Measurements from ENCODE around the gene D2HGDH.
"Not testable (repeated sequence)": the region's sequence is repeated elsewhere in the genome, so short reads cannot be mapped to it uniquely, and the experiment has no call there.

D2HGDH gene

DNA sequence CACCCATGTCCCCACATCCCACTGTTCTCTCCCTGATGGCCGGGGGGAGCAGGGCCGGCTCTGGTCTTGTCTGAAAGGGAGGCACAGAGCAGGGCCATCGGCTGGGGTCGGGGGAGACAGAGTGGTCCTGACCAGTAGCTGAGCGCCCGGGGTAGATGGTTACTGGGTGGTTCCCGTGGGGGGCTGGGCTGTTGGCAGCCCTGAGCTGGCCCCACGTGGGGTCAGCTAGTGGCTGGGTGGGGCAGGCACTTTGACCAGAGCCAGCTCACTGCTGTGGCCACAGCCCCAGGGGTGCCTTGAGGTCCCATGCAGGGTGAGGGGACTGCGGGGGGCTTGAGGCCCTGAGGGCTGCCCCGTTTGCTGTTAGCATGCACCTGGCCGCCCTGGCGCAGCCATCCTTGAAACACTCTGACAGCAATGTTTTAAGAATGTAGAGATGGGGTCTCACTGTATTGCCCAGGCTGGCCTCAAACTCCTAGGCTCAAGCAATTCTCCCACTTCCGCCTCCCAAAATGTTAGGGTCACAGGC, 62.2 kb downstream of the D2HGDH start:
- no peak for FAIRE-seq

- FAIRE-seq, result no peak
Measured at GRCh38 chr2:241797441-241798080, 63.1 kb downstream of the D2HGDH start.

DNA sequence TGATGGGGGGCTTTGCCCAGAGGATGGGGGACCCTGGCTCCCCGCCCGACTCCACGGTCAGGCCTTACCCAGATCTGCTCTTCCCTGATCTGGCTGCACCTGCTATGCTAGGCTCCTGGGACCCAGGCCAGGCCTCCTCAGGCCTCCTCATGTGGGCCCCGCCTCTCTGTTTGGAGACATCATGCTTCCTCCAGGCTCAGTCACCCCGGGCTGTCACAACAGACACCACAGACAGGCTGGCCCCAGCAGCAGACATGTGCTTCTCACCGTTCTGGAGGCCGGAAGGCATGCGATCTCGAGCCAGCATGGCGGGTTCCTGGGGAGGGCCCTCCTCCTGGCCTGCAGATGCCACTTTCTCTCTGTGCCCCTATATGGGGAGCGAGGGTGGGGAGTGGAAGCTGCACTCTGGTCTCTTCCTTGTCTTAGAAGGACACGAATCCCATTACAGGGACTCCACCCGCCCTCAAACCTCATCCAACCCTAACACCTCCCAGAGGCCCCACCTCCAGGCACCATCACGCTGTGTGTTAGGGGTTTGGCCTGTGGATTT, 63.7 kb downstream of the D2HGDH start:
- FAIRE-seq, result no peak

DNA sequence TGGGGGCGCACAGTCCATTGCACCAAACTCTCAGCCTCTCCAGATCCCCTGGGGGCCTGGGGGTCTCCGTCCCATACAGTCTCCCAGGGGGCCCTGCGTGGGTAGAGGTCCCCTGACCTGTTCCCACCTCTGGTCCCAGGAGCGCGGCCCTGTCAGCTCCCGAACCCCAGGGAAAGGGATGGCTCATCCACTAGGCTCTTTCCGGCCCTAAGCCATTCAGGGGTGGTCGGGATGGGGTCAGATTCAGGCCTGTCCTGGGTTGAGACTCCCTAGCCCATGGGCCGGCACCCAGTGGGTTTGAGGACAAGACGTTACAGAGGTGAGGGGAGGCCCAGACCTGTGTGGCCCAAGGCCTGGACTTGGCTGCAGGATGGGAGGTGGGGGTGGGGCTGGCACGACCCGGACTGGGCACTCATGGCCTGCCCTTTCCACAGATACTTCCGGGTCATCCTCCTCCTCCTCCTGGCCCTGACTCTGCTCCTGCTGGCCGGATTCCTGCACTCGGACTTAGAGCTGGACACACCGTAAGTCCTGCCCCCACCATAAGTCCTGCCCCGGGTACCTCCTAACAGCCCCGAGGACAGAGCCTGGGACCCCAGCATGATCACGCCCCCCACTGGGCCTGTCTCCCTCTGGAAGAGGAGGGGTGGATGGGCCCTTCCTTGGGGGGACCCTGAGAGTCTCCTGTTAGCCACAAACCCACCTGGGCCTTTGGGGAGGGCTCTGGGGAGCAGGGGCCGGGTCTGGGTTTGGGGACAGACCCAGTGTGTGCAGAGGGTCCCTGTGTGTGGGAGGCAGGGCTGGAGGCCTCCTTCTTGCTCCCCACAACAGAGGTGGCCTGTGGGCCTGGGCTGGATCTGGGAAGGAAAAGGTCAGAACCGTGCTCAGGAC, 64.4 kb downstream of the D2HGDH start:
- FAIRE-seq, result no peak

DNA sequence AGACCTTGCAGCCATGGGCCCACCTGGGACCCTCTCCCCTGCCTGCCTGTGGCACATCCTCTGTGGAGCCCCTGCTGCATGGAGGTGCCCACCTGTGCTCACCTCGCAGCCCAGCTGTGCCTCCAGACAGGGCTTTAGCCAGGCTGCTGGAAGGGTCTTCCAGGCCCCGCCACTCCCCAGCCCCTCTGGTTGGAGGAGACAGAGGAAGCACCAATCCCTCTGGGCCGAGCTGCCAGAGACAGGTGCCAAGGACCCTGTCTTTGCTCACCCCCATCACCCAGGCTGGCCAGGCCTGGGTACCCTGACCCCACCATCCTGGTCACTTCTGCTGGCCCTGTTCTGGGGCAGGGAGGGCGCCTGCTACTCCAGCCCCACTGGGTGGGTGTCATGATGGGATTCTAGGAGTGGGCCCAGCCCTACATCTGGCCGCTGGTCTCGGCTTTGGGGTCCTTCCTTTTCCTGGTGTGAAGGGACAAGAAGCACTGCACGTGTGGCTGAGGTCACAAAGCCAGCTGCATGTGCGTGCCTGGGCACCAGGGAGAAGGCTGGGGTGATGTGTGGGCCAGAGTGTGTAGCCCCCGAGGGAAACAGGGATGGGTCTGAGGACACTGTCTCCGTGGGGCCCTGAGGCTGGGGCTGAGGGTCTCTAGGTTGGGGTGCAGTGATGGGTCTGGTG, 65.2 kb downstream of the D2HGDH start:
- no peak for FAIRE-seq

DNA sequence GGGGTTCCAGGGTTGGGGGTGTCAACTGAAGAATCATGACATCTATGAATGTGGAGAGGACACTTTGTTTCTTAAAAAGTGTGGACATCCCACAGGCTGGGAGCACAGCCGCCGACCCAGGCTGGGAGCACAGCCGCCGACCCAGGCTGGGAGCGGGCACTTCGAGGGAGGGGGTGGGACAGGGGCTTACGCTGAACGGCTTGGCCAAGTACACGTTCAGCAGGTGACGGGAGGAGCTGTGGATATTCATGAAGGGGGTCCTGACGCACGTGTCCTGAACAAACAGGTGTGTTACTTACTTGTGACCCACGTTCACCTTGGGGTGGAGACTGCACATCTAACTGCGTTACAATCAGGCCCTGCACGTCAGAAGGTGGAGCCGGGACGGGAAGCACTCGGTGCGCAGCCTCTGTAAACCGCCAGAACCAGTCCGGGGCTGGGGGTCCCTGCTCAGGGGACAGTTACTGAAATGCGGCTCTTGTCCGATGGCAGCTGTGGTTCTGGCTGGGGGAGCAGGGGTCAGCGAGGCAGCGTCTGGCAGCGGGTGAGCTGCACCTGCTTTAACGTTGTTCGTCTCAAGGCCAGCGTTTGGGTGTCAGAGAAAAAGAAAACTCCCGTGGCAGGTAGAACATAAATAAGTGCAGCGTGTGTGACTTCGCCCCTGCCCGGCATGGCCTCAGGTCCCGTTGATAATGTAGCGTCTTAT, 65.9 kb downstream of the D2HGDH start:
- FAIRE-seq, result not testable (repeated sequence)

DNA sequence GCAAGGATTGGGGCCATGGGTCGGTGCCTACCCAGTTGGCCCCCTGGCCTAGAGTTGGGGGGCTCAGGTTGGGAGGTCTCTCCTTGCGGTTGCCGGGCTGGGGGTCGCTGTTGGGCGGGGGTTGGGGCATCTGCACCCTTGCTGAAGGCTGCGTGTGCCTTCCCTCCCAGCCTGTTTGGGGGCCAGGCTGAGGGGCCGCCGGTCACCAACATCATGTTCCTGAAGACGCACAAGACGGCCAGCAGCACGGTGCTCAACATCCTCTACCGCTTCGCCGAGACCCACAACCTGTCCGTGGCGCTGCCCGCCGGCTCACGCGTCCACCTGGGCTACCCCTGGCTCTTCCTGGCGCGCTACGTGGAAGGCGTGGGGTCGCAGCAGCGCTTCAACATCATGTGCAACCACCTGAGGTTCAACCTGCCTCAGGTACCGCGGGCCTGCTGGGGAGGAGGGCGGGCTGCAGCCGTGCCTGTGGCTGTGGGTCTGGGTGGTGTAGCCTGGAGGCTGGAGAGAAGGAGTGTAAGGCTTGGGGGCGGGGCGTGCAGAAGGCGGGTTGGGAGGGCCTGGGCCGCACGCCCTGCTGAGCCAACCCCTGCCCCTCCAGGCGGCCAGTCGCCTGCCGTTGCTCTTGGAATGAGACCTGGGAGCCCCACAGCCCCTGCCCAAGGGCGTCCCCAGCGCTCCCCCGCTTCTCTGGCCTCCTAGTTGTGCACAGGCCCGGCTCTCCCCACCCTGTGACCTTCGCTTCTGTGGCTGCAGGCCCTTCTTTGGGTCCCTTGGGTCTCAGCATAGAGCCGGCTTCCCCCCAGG, 67.4 kb downstream of the D2HGDH start:
- FAIRE-seq, result no peak

- FAIRE-seq, result no peak
Measured at GRCh38 chr2:241802421-241803318, 68.2 kb downstream of the D2HGDH start.

- no peak for FAIRE-seq
Measured at GRCh38 chr2:241803387-241804325, 69.2 kb downstream of the D2HGDH start.

- FAIRE-seq, result no peak
Measured at GRCh38 chr2:241804326-241805229, 70.1 kb downstream of the D2HGDH start.

DNA sequence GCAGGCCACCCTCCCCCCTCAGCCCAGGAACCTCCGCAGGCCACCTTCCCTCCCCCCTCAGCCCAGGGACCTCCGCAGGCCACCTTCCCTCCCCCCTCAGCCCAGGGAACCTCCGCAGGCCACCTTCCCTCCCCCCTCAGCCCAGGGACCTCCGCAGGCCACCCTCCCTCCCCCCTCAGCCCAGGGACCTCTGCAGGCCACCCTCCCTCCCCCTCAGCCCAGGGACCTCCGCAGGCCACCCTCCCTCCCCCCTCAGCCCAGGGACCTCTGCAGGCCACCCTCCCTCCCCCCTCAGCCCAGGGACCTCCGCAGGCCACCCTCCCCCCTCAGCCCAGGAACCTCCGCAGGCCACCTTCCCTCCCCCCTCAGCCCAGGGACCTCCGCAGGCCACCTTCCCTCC, 71.8 kb downstream of the D2HGDH start:
- FAIRE-seq, result not testable (repeated sequence)

DNA sequence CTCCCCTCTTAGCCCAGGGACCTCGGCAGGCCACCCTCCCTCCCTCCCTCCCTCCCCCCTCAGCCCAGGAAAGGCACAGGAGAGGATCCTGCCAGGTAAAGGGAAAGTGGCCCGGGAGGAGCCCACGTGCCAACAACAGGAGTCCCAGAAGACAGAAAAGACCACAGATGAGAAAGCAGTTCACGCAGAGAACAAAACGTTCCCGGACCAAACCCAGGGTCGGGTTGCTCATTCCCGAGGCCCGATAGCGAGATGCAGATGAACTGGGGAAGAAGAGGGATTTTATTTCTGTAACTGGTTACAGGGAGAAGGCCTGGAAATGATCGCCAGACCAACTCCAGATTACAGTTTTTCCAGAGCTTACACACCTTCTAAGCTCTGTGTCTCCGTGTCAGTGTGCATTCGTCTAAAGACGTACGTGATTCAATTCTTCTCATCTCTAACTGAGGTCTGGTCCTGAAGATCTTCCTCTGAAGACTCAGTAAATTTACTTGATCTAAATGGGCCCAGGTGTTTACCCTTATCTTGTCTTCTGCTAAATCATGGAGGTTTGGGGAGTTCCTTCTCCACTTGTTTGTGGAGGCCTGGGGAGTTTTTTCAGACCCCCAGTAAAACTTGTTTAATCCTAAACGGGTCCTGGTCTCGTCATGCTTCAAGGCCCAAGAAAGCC, 73.8 kb downstream of the D2HGDH start:
- FAIRE-seq, result no peak

DNA sequence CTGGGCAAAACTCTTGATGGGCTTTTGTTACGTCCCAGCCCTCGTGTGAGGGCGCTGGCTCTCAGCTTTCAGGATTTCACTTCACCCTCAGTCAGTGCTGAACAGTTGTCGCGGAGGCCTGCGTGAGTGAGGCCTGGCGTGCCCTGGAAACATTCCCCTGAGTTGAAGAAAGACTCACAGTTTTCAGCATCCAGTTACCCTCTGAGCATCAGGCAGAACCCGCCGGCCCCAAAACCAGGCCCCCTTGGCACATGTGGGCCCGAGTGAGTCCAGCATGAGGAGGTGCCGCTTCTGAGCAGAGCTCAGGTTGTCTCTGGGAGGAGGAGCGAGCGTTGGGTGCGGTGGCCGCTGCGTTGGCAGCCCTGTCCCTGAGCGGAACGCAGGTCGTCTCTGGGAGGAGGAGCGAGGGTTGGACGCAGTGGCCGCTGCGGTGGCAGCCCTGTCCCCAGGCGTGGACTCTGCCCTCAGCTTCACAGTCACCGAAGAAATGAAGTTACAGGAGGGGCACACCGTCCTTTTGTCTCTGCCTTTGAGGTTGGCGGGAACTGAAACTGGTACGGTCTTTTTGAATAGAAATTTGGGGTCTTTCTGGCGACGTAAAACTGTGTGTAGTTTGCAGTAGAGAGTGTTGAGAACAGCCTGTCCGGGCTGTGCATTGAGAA, 74.4 kb downstream of the D2HGDH start, which contains the start of gene NEU4:
TSS of gene NEU4 (plus strand) at position 473 of the 662 bp plus-strand sequence. CDS start 5,292 bp downstream, outside the sequence.
- FAIRE-seq, result no peak

DNA sequence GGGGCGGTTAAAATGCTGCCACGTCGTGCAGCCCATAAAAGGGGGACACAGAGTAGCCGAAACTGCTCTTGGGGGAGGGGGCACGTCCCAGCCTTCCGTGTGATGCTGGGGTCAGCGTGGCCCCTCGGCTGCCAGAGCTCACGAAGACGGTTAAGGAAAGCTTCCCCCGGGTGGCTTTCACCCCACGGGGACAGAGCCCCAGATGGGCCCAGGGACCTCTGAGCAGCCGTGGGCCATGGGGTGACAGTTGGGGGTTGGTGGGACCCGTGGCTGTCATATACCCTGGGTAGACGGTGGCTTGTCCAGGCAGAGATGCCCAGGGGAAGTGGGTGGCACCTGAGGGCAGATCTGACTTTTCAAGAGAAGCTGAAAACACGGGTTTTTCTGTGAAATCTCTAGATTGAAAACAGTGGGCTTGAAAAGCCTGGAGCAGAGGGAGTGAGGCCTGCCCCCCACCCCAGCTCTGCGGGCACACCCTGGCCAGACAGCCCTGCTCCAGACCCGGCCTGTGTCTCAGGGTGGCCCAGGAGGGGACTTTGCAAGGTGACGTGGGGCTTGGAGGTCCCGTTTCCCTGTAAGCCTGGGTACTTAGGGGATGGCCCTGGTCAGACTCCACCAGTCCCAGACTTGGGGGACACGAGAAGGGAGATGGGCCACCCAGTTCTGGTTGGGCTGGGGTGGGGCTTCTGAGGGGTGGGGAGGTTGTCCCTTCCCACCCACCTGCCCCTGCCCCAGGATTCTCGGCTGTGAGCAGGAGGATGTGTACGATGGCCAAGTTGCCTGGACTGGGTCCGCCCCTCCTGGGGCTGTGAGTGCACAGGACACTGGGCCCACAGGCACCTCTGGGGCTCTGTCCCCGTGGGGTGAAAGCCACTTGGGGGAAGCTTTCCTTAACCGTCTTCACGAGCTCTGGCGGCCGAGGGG, 75.2 kb downstream of the D2HGDH start:
- FAIRE-seq, result no peak

GRCh38 chr2:241810307-241811200, 76.1 kb downstream of the D2HGDH start:
- FAIRE-seq, result no peak

All from islet of Langerhans (tissue), 1 donor.